ENCODE data around the gene USP9X.
"Not testable (repeated sequence)": the region's sequence is repeated elsewhere in the genome, so short reads cannot be mapped to it uniquely, and the experiment has no call there.

USP9X gene

GRCh38 chrX:41285928-41286327 lies 200.7 kb downstream of the USP9X start:
- not testable (repeated sequence) for H3K9me3 Mint-ChIP-seq; H3K4me3 Mint-ChIP-seq; DNase-seq; H3K4me1 Mint-ChIP-seq (ENCODE audit: low read depth); H3K36me3 Mint-ChIP-seq (ENCODE audit: low read depth); H3K27ac Mint-ChIP-seq
- H3K27me3 Mint-ChIP-seq: peaks cover 11% of the 10 kb centered on the region
